ENCODE measurements around the gene GLDN.

GLDN gene

DNA sequence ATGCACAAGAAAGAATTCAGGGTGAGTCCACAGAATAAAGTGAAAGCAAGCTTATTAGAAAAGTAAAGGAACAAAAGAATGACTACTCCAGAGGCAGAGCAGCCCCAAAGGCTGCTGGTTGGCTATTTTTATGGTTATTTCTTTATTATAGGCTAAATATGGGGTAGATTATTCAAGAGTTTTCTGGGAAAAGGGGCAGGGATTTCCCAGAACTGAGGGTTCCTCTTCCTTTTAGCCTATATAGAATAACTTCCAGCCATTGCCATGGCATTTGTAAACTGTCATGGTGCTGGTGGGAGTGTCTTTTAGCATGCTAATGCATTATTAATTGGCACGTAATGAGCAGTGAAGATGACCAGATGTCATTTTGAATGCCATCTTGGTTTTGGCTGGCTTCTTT lies 13.6 kb downstream of the GLDN start:
- Histone ChIP-seq H3K27me3 (replicated peaks in 2 of 5; ENCODE audit: control insufficient read depth in 4 of 5, insufficient read depth in 5 of 5, low read length in 4 of 5) (no peaks in the 10 kb centered on the region), H3K36me3 (ENCODE audit: control insufficient read depth in 4 of 4, insufficient read depth in 4 of 4, low read length in 3 of 4) (no peaks in the 10 kb centered on the region), H3K9me3 (ENCODE audit: control extremely low read depth in 1 of 5, control insufficient read depth in 4 of 5, insufficient read depth in 2 of 5, low read depth in 1 of 5, low read length in 4 of 5) (peaks cover 0 to 2% (median 0%) of the 10 kb centered on the region in 5 experiments), H3K27ac (ENCODE audit: insufficient read depth in 1 of 2, low read depth in 1 of 2, low read length in 2 of 2, poor library complexity in 1 of 2, severe bottlenecking in 2 of 2) (no peak overlapping the region), H3K4me1 (ENCODE audit: control extremely low read depth in 1 of 4, control insufficient read depth in 4 of 4, insufficient read depth in 4 of 4, low read length in 3 of 4) (no peaks in the 10 kb centered on the region), H3K4me3 (ENCODE audit: control insufficient read depth in 1 of 7, extremely low read depth in 1 of 7, insufficient read depth in 4 of 7, low read depth in 2 of 7, low read length in 6 of 7) (no peak overlapping the region)
- no CpG with 5 or more reads among the region's 1 CpG for WGBS (ENCODE audit: insufficient coverage)
- ChIA-PET CTCF (no interaction called here), POLR2A (no interaction called here)
- no peak for DNase-seq

DNA sequence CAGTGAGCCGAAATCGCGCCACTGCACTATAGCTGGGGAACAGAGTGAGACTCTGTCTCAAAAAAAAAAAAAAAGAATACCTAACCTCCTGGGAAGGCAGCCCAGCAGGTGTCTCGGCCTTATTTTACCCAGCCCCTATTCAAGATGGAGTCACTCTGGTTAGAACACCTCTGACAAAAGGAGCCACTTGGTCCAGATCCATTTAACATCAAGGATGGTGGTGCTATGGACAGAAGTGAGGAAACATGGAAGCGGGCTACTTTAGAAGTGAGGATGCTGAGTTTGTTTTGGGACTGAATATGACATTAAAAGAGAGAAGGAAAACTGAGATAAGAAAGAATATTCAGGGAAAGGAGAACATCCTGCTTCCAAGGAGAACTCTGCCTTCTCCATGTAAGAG lies 14.7 kb downstream of the GLDN start:
- ChIA-PET POLR2A (no interaction called here), CTCF (no interaction called here)
- Histone ChIP-seq H3K27me3 (replicated peaks in 2 of 5; ENCODE audit: control insufficient read depth in 4 of 5, insufficient read depth in 5 of 5, low read length in 4 of 5) (no peaks in the 10 kb centered on the region), H3K9me3 (ENCODE audit: control extremely low read depth in 1 of 5, control insufficient read depth in 4 of 5, insufficient read depth in 2 of 5, low read depth in 1 of 5, low read length in 4 of 5) (peaks cover 0 to 2% (median 0%) of the 10 kb centered on the region in 5 experiments), H3K36me3 (ENCODE audit: control insufficient read depth in 4 of 4, insufficient read depth in 4 of 4, low read length in 3 of 4) (no peaks in the 10 kb centered on the region), H3K4me1 (ENCODE audit: control extremely low read depth in 1 of 4, control insufficient read depth in 4 of 4, insufficient read depth in 4 of 4, low read length in 3 of 4) (no peaks in the 10 kb centered on the region), H3K4me3 (ENCODE audit: control insufficient read depth in 1 of 7, extremely low read depth in 1 of 7, insufficient read depth in 4 of 7, low read depth in 2 of 7, low read length in 6 of 7) (no peak overlapping the region), H3K27ac (ENCODE audit: insufficient read depth in 1 of 2, low read depth in 1 of 2, low read length in 2 of 2, poor library complexity in 1 of 2, severe bottlenecking in 2 of 2) (no peak overlapping the region)
- DNase-seq, result no peak
- 93% methylated on average over 3 of the region's 5 CpGs for WGBS (ENCODE audit: insufficient coverage)

DNA sequence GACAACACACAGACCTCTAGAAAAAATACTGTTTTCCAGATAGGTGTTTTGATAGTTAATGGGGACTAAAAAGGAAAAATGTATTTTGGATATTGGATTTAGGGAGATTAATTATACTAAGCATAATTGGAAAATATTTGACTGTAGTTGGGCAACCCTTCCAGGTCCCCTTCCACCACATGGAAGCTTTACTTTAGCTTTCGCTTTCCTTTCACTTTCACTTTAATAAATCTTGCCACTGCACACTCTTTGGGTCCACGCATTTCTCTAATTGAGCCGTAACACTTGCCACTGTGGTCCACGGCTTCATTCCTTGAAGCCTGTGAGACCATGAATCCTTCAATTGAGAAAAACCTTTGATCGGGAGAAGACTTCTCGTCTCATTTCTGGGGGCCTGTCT lies 15.5 kb downstream of the GLDN start:
- H3K4me1 ChIP-seq (ENCODE audit: control extremely low read depth in 1 of 4, control insufficient read depth in 4 of 4, insufficient read depth in 4 of 4, low read length in 3 of 4), result no peaks in the 10 kb centered on the region
- H3K4me3 ChIP-seq (ENCODE audit: control insufficient read depth in 1 of 7, extremely low read depth in 1 of 7, insufficient read depth in 4 of 7, low read depth in 2 of 7, low read length in 6 of 7), result no peak overlapping the region
- no peaks in the 10 kb centered on the region for H3K36me3 ChIP-seq (ENCODE audit: control insufficient read depth in 4 of 4, insufficient read depth in 4 of 4, low read length in 3 of 4)
- DNase-seq, result peak in 1 of 3 donors; percentile 9
- CTCF ChIA-PET, result no interaction called here
- H3K27ac ChIP-seq (ENCODE audit: insufficient read depth in 1 of 2, low read depth in 1 of 2, low read length in 2 of 2, poor library complexity in 1 of 2, severe bottlenecking in 2 of 2), result no peak overlapping the region
- POLR2A ChIA-PET, result no interaction called here
- no peaks in the 10 kb centered on the region for H3K27me3 ChIP-seq (replicated peaks in 2 of 5; ENCODE audit: control insufficient read depth in 4 of 5, insufficient read depth in 5 of 5, low read length in 4 of 5)
- peaks cover 0 to 2% (median 0%) of the 10 kb centered on the region in 5 experiments for H3K9me3 ChIP-seq (ENCODE audit: control extremely low read depth in 1 of 5, control insufficient read depth in 4 of 5, insufficient read depth in 2 of 5, low read depth in 1 of 5, low read length in 4 of 5)
- WGBS (ENCODE audit: insufficient coverage), result 92% methylated on average over 5 of the region's 6 CpGs

DNA sequence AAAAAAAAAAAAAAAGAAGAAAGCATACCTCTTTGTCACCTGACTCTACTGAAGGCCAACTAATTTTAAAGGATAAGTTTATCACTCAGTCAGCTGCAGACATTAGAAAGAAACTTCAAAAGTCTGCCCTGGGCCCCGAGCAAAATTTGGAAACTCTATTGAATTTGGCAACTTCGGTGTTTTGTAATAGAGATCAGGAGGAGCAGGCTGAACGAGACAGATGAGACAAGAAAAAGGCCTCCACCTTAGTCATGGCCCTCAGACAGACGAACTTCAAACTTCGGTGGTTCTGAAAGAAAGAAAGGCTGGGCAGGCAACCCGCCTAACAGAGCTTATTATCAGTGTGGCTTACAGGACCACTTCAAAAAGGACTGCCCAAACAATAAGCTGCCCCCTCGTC lies 18.5 kb downstream of the GLDN start:
- WGBS (ENCODE audit: insufficient coverage), result 91% methylated on average over 7 of the region's 7 CpGs
- no peak for DNase-seq
- no peaks in the 10 kb centered on the region for H3K4me1 ChIP-seq (ENCODE audit: control extremely low read depth in 1 of 4, control insufficient read depth in 4 of 4, insufficient read depth in 4 of 4, low read length in 3 of 4)
- no peak overlapping the region for H3K27ac ChIP-seq (ENCODE audit: insufficient read depth in 1 of 2, low read depth in 1 of 2, low read length in 2 of 2, poor library complexity in 1 of 2, severe bottlenecking in 2 of 2)
- peaks cover 0 to 4% (median 0%) of the 10 kb centered on the region in 5 experiments for H3K27me3 ChIP-seq (replicated peaks in 2 of 5; ENCODE audit: control insufficient read depth in 4 of 5, insufficient read depth in 5 of 5, low read length in 4 of 5)
- CTCF ChIA-PET, result no interaction called here
- POLR2A ChIA-PET, result no interaction called here
- H3K36me3 ChIP-seq (ENCODE audit: control insufficient read depth in 4 of 4, insufficient read depth in 4 of 4, low read length in 3 of 4), result no peaks in the 10 kb centered on the region
- H3K4me3 ChIP-seq (ENCODE audit: control insufficient read depth in 1 of 7, extremely low read depth in 1 of 7, insufficient read depth in 4 of 7, low read depth in 2 of 7, low read length in 6 of 7), result no peak overlapping the region
- peaks cover 0 to 2% (median 0%) of the 10 kb centered on the region in 5 experiments for H3K9me3 ChIP-seq (ENCODE audit: control extremely low read depth in 1 of 5, control insufficient read depth in 4 of 5, insufficient read depth in 2 of 5, low read depth in 1 of 5, low read length in 4 of 5)

DNA sequence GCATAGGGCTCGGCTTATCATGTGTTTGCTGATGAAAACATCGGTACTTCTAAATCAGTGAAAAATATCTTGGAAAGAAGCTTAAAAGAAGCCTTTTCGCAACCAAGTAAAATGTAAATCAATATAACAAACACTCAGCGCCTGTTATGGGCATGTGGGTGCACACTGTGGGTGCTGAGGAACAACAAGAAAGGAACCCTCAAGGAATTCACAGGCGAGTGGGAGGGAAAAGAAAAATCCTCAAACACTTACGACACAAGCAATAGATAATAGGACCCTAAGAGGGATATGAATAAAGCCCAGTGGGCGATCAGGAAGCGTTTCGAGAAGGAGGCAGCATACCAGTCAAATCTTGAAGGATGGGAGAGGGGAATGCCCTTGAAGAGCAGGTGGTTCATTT lies 21.9 kb downstream of the GLDN start:
- Histone ChIP-seq H3K27ac (ENCODE audit: insufficient read depth in 1 of 2, low read depth in 1 of 2, low read length in 2 of 2, poor library complexity in 1 of 2, severe bottlenecking in 2 of 2) (no peak overlapping the region), H3K4me3 (ENCODE audit: control insufficient read depth in 1 of 7, extremely low read depth in 1 of 7, insufficient read depth in 4 of 7, low read depth in 2 of 7, low read length in 6 of 7) (no peak overlapping the region), H3K36me3 (ENCODE audit: control insufficient read depth in 4 of 4, insufficient read depth in 4 of 4, low read length in 3 of 4) (no peaks in the 10 kb centered on the region), H3K27me3 (replicated peaks in 2 of 5; ENCODE audit: control insufficient read depth in 4 of 5, insufficient read depth in 5 of 5, low read length in 4 of 5) (peaks cover 0 to 4% (median 0%) of the 10 kb centered on the region in 5 experiments), H3K4me1 (ENCODE audit: control extremely low read depth in 1 of 4, control insufficient read depth in 4 of 4, insufficient read depth in 4 of 4, low read length in 3 of 4) (no peaks in the 10 kb centered on the region), H3K9me3 (ENCODE audit: control extremely low read depth in 1 of 5, control insufficient read depth in 4 of 5, insufficient read depth in 2 of 5, low read depth in 1 of 5, low read length in 4 of 5) (no peaks in the 10 kb centered on the region)
- CTCF ChIA-PET, result interaction anchor here (1.5 to 2.1 kb wide), 3 partner anchors 10 to 200 kb away, joined by 4 to 7 read pairs (median 4); no protein-coding TSS in a partner anchor
- DNase-seq, result no peak
- WGBS (ENCODE audit: insufficient coverage), result 86% methylated on average over 4 of the region's 9 CpGs
- POLR2A ChIA-PET, result no interaction called here

DNA sequence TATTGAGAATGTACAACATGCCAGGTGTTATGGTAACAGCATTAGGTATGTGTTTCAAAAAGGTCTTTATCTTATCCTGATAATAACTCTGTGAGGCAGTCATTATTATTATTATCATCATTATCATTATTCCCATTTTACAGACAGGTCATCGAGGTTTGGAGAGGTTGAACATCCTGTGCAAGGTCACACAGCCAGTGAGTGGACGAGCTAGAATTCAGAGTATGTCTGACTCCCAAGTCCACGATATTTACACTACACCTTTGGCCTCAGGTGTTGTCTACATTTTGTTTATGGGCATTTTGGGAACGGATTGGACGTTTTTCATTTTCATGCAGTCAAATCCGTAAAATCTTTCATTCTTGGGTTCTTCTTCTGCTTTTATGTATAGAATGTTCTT lies 24.0 kb downstream of the GLDN start:
- 93% methylated on average over 2 of the region's 6 CpGs for WGBS (ENCODE audit: insufficient coverage)
- Histone ChIP-seq H3K9me3 (ENCODE audit: control extremely low read depth in 1 of 5, control insufficient read depth in 4 of 5, insufficient read depth in 2 of 5, low read depth in 1 of 5, low read length in 4 of 5) (no peaks in the 10 kb centered on the region), H3K27me3 (replicated peaks in 2 of 5; ENCODE audit: control insufficient read depth in 4 of 5, insufficient read depth in 5 of 5, low read length in 4 of 5) (peaks cover 0 to 4% (median 0%) of the 10 kb centered on the region in 5 experiments), H3K36me3 (ENCODE audit: control insufficient read depth in 4 of 4, insufficient read depth in 4 of 4, low read length in 3 of 4) (no peaks in the 10 kb centered on the region), H3K27ac (ENCODE audit: insufficient read depth in 1 of 2, low read depth in 1 of 2, low read length in 2 of 2, poor library complexity in 1 of 2, severe bottlenecking in 2 of 2) (no peak overlapping the region), H3K4me1 (ENCODE audit: control extremely low read depth in 1 of 4, control insufficient read depth in 4 of 4, insufficient read depth in 4 of 4, low read length in 3 of 4) (no peaks in the 10 kb centered on the region), H3K4me3 (ENCODE audit: control insufficient read depth in 1 of 7, extremely low read depth in 1 of 7, insufficient read depth in 4 of 7, low read depth in 2 of 7, low read length in 6 of 7) (no peak overlapping the region)
- ChIA-PET POLR2A (interaction anchor here (0.9 kb wide), 1 partner anchor 230 kb away, joined by 5 read pairs; no protein-coding TSS in a partner anchor), CTCF (interaction anchor here (2.0 kb wide), 1 partner anchor 15 kb away, joined by 4 read pairs; no protein-coding TSS in a partner anchor)
- no peak for DNase-seq

DNA sequence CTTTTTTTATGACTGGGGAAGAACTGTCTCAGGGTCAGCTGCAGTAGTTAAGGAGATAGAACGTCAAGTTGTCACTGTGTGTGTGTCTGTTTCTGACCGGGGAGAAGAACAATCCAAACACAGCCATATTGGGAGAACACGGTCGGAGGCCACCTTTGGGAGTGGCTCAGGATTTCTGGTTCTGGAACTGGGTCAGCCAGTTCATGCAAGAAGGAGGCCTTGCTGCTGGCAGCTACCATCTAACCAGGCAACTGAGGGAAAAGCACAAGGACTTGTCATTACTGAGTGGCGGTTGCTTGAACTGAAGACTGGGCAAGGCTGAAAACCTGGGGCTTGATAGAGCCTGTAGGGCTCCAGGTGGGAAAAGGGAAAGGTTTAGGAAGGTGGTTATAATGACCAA lies 24.6 kb downstream of the GLDN start:
- peaks cover 0 to 4% (median 0%) of the 10 kb centered on the region in 5 experiments for H3K27me3 ChIP-seq (replicated peaks in 2 of 5; ENCODE audit: control insufficient read depth in 4 of 5, insufficient read depth in 5 of 5, low read length in 4 of 5)

More for the DNA sequence above, 24.6 kb downstream of the GLDN start:
- Histone ChIP-seq H3K27ac (ENCODE audit: insufficient read depth in 1 of 2, low read depth in 1 of 2, low read length in 2 of 2, poor library complexity in 1 of 2, severe bottlenecking in 2 of 2) (no peak overlapping the region), H3K36me3 (ENCODE audit: control insufficient read depth in 4 of 4, insufficient read depth in 4 of 4, low read length in 3 of 4) (no peaks in the 10 kb centered on the region), H3K4me1 (ENCODE audit: control extremely low read depth in 1 of 4, control insufficient read depth in 4 of 4, insufficient read depth in 4 of 4, low read length in 3 of 4) (no peaks in the 10 kb centered on the region), H3K4me3 (ENCODE audit: control insufficient read depth in 1 of 7, extremely low read depth in 1 of 7, insufficient read depth in 4 of 7, low read depth in 2 of 7, low read length in 6 of 7) (no peak overlapping the region), H3K9me3 (ENCODE audit: control extremely low read depth in 1 of 5, control insufficient read depth in 4 of 5, insufficient read depth in 2 of 5, low read depth in 1 of 5, low read length in 4 of 5) (no peaks in the 10 kb centered on the region)
- DNase-seq, result no peak
- WGBS (ENCODE audit: insufficient coverage), result 100% methylated on average over 5 of the region's 5 CpGs
- ChIA-PET CTCF (no interaction called here), POLR2A (no interaction called here)
